ENCODE measurements around the gene AARSD1.

DNA sequence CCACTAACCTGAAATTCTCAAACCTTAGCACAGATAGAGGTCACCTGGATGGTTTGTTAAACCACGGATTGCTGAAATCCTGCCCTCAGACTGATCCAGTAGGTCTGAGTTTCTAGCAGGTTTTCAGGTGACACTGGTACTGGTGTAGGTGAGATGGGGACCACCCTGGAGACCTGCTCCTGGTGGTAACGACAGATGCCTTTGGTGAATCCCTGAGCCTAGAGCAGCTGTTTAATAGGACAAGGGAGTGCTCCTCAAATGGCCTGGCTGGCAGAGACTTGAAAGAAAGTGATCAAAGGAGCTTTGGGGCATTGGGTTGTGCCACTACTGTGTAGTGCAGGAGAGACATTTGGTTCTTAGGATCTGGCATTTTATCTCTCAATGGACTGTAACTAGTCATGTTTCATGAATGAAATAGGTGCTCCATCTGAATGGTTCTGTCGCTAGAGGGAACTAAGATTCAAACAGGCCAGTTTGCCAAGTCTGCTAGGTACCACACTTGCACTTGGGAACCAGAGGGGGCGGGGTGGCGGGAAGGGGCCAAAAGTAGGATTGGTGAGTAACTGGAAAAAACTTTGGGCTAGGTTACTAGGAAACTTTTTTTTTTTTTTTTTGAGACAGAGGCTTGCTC lies 39.4 kb upstream of the AARSD1 start:
- TF ChIP-seq, protein P1, sequence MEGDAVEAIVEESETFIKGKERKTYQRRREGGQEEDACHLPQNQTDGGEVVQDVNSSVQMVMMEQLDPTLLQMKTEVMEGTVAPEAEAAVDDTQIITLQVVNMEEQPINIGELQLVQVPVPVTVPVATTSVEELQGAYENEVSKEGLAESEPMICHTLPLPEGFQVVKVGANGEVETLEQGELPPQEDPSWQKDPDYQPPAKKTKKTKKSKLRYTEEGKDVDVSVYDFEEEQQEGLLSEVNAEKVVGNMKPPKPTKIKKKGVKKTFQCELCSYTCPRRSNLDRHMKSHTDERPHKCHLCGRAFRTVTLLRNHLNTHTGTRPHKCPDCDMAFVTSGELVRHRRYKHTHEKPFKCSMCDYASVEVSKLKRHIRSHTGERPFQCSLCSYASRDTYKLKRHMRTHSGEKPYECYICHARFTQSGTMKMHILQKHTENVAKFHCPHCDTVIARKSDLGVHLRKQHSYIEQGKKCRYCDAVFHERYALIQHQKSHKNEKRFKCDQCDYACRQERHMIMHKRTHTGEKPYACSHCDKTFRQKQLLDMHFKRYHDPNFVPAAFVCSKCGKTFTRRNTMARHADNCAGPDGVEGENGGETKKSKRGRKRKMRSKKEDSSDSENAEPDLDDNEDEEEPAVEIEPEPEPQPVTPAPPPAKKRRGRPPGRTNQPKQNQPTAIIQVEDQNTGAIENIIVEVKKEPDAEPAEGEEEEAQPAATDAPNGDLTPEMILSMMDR (IDR thresholded peaks at IDR 0.05): no peak
- TF ChIP-seq POLR2AphosphoS5 (IDR thresholded peaks at IDR 0.05): no peak
